Liver (tissue), 3 donors: ENCODE measurements around the gene SPRR4.

Experiments used
- HNF4G ChIP-seq: IDR thresholded peaks from 2 replicates; pipeline ENCODE4 v1.6.1; 2016; ENCODE audit warnings: antibody characterized with exemption
- TF ChIP-seq, protein P1 (sequence below): IDR thresholded peaks from 2 replicates; pipeline ENCODE4 v1.6.1; 2016; ENCODE audit warnings: antibody characterized with exemption, mild to moderate bottlenecking
- TF ChIP-seq, protein P2 (sequence below): fragments of 150-350 bp; IDR thresholded peaks from 2 replicates; pipeline ENCODE4 v1.5.1; 2017; ENCODE audit warnings: improper control_type of control experiment, low read depth, low read length; ENCODE audit not compliant: missing input control
- donor health status: healthy.
- donor health status: healthy.

DNA sequence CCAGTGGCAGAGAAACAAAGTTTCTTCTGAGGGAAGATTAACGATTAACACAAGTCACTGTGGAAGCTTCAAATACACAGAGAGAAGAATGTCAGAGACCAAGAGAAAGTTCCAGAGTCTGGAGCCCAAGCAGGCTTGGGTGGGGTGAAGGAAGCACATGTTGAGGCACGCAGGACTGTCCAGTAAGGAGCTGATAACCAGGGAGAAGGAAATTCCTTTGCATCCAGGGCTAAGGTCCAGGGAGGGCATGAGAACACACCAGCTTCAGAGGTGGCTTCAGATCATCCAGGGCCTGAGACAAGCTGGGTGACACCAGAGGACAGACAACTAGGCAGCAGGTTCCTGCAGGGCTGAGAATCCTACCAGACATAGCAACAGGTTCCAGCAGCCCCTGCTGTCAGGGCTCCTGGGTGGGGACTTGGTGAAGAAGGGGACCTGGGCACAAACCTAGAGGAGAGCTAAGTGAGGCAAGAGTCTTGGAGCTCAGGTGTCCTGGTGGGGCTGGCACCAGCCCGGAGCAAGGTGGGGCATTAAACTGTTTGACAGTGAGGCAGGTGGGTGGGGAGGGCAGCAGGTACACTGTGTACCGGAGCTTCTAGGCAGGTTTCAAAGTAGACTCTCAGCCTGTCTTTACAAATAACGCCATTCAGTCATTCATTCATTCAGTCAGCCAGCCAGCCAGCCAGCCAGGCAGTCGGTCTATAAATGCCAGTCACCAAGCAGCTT lies 10.9 kb downstream of the SPRR4 start:
- TF ChIP-seq, protein P1, sequence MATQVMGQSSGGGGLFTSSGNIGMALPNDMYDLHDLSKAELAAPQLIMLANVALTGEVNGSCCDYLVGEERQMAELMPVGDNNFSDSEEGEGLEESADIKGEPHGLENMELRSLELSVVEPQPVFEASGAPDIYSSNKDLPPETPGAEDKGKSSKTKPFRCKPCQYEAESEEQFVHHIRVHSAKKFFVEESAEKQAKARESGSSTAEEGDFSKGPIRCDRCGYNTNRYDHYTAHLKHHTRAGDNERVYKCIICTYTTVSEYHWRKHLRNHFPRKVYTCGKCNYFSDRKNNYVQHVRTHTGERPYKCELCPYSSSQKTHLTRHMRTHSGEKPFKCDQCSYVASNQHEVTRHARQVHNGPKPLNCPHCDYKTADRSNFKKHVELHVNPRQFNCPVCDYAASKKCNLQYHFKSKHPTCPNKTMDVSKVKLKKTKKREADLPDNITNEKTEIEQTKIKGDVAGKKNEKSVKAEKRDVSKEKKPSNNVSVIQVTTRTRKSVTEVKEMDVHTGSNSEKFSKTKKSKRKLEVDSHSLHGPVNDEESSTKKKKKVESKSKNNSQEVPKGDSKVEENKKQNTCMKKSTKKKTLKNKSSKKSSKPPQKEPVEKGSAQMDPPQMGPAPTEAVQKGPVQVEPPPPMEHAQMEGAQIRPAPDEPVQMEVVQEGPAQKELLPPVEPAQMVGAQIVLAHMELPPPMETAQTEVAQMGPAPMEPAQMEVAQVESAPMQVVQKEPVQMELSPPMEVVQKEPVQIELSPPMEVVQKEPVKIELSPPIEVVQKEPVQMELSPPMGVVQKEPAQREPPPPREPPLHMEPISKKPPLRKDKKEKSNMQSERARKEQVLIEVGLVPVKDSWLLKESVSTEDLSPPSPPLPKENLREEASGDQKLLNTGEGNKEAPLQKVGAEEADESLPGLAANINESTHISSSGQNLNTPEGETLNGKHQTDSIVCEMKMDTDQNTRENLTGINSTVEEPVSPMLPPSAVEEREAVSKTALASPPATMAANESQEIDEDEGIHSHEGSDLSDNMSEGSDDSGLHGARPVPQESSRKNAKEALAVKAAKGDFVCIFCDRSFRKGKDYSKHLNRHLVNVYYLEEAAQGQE: no peak
- TF ChIP-seq, protein P2, sequence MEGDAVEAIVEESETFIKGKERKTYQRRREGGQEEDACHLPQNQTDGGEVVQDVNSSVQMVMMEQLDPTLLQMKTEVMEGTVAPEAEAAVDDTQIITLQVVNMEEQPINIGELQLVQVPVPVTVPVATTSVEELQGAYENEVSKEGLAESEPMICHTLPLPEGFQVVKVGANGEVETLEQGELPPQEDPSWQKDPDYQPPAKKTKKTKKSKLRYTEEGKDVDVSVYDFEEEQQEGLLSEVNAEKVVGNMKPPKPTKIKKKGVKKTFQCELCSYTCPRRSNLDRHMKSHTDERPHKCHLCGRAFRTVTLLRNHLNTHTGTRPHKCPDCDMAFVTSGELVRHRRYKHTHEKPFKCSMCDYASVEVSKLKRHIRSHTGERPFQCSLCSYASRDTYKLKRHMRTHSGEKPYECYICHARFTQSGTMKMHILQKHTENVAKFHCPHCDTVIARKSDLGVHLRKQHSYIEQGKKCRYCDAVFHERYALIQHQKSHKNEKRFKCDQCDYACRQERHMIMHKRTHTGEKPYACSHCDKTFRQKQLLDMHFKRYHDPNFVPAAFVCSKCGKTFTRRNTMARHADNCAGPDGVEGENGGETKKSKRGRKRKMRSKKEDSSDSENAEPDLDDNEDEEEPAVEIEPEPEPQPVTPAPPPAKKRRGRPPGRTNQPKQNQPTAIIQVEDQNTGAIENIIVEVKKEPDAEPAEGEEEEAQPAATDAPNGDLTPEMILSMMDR: no peak
- TF ChIP-seq HNF4G: no peak
